HG02610 (cell line): ENCODE results near the gene PIF1.
"Not testable (repeated sequence)": the region's sequence is repeated elsewhere in the genome, so short reads cannot be mapped to it uniquely, and the experiment has no call there.

ENCODE experiments used
- ATAC-seq: cut with Tn5 transposase; IDR thresholded peaks from one replicate; pipeline ENCODE4 v1.9.1; 2021; ENCODE audit warnings: mild to moderate bottlenecking, moderate library complexity; ENCODE audit not compliant: unreplicated experiment

The PIF1 gene

GRCh38 chr15:64847876-64848716 lies 22.6 kb upstream of the PIF1 start:
- ATAC-seq = no peak

GRCh38 chr15:64847448-64847847 lies 22.0 kb upstream of the PIF1 start:
- no peak for ATAC-seq

- ATAC-seq = no peak
These were observed 21.6 kb upstream of the PIF1 start for GRCh38 chr15:64847016-64847415.

GRCh38 chr15:64845831-64846595 lies 20.6 kb upstream of the PIF1 start:
- ATAC-seq = no peak

DNA sequence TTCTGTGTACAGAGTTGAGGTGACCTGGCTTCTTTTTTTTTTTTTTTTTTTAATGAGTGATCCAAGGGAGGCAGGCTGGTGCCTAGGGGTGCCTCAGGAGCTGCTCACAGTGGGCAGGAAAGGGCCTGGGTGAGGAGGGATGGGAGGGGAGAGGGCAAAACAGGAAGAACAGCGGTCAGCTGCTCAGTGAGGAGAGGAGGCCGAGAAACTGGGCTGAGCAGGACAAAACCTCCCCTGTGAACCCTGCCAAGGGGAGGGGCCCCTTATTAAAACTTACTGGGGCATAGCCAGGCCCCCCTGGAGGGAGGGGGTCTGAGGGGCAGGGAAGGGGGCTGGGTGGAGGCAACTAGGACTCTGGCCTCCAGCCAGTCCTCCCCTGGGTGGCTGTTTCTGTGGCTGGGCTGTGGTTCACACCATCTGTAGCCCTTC lies 19.8 kb upstream of the PIF1 start:
- ATAC-seq = no peak

DNA sequence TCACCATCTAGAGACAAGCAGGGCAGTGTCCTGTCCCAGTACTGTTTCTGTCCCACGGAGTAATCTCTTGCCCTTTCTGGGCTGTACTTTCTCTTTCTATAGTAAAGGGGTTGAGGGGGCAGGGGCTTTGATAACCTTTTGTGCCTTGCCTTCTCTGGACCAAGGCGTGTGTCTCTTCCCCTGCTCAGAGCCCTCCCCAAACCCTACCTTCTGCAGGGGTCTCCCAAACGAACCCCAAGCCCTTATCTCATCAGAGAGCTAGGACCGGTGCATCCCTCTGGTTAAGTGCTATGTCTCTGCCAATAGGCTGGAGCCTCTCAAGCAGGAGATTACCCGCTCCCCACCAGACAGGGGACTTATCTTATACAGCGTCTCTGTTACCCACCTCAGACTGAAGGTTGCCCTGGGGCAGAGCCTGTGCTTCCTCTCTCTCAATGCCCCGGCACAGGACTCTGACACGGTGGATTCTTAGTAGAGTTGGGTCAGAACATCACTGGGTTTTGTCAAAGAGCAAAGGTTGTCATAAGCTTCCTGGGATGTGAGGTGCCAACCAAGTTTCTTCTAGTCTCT lies 19.2 kb upstream of the PIF1 start:
- ATAC-seq = no peak

GRCh38 chr15:64843991-64844390 lies 18.5 kb upstream of the PIF1 start:
- ATAC-seq = no peak

GRCh38 chr15:64842986-64843561 lies 17.6 kb upstream of the PIF1 start:
- no peak for ATAC-seq

GRCh38 chr15:64842096-64842939 lies 16.9 kb upstream of the PIF1 start:
- ATAC-seq = no peak

DNA sequence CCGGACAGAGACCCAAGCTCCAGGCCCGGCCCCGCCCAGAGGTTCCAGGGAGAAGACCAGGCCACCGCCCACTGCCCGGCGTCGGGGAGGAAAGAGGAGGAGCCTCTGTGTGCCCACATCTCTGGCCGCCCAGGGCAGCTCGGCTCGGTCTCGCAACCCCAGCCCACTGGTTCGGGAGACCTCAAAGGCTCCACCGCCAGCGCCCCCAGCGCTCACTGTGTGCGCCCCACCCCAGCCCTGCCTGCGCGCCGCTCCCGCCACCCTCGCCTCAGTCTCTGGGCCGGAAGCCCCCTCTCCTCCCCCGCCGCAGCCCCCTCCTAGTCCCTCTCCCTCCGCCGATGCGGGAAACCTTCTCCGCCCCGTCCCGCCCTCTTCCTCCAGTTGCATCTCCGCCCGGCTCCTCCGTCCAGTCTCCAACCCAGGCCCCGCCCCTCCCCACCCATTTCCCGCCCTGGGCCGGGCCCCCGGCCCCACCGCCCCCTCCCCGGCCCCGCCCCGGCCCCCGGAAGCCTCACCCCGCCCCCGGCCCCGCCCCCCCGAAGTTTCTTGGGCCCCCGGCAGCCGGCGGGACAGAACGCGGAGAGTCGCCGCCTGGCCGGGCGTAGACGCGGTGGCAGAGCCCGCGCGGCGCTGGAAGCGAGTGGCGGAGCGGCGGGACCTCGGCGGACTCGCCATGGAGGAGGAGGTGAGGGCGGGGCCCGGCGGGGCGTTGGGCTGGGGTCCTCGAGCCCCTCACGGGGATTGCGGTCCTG lies 16.1 kb upstream of the PIF1 start, which contains the start of gene PLEKHO2:
Gene PLEKHO2, plus strand, starts transcription at position 572 of the 752 bp plus-strand sequence. Its CDS starts 102 bp downstream, at position 674.
- ATAC-seq = peak; percentile 60

DNA sequence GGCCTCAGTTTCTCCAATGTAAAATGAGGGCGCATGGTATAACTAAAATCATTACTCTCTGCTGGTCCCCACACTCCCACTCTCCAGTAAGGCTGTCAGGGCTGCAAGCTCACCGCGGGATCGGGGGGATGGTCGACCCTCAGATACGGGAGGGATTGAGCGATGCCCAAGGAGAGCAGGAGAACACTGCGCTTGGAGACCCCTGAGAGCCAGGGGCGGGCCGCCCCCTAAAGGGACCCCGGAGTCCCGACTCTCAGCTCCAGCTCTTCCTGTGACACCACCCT lies 15.6 kb upstream of the PIF1 start:
- ATAC-seq = no peak

DNA sequence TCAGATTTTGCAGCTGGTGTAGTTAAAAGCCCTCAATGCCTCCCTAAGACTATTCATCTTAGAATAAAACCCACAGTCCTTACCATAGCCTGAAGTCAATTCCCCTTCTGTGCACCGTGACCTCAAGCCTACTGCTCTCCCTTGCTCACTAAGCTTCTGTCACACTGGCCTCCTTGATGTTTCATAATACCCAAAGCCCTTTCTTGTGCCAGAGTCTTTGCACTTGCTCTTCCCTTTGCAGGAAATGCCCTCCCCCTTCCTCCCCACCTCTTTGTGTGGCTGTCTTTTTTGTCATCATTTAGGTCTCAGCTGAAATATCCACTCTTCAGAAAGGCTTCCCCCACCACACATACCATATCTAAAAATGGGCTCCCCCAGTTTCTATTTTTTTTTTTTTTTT lies 12.1 kb upstream of the PIF1 start:
- ATAC-seq = no peak

- peak; percentile 4 for ATAC-seq
These were observed 10.6 kb upstream of the PIF1 start for GRCh38 chr15:64836023-64836536.

GRCh38 chr15:64833690-64834089 lies 8.2 kb upstream of the PIF1 start:
- ATAC-seq = no peak

DNA sequence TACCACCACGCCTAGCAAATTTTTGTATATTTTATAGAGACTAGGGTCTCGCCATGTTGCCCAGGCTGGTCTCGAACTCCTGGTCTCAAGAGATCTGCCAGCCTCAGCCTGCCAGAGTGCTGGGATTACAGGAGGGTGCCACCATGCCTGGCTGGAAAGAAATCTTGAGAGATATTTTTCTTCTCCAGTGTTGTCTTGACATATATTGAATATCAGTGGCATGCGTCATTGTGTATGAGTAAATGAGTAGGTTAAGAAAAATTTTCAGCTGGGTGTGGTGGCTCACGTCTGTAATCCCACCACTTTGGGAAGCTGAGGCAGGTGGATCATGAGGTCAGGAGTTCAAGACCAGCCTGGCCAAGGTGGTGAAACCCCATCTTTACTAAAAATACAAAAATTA lies 3.5 kb upstream of the PIF1 start:
- no peak for ATAC-seq

GRCh38 chr15:64824929-64825430 lies 467 bp downstream of the PIF1 start:
- ATAC-seq = no peak

DNA sequence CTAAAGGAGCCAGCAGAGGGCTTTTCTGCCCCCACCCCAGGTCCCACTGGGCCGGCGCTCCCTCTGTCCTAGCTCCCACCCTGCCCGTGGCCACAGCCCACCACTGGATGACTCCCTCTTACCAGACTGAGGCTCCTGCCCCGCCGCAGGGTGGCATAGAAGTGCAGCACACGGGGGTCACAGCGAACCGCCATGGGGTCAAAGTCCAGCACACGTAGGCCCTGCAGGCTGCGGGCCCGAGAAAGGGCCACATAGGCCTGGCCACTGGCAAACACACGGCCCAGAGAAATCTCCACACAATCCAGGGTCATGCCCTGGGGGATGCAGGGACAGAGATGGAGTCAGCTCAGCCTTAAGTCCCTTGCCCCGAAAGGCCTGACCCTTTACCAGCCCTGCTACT lies 9.0 kb downstream of the PIF1 start:
- no peak for ATAC-seq

DNA sequence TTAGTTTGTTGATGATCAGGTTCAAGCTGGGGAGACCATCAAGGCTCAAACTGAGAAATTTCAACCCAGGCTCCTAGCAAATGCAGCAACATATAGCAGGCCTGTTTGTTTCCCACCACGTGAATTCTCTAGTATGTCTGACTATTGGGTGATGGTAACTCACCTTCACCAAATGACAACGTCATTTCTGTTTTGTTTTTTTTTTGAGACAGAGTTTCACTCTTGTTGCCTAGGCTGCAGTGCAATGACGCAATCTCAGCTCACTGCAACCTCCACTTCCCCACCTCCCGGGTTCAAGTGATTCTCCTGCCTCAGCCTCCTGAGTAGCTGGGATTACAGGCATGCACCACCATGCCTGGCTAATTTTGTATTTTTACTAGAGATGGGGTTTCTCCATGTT lies 10.5 kb downstream of the PIF1 start:
- ATAC-seq = not testable (repeated sequence)

DNA sequence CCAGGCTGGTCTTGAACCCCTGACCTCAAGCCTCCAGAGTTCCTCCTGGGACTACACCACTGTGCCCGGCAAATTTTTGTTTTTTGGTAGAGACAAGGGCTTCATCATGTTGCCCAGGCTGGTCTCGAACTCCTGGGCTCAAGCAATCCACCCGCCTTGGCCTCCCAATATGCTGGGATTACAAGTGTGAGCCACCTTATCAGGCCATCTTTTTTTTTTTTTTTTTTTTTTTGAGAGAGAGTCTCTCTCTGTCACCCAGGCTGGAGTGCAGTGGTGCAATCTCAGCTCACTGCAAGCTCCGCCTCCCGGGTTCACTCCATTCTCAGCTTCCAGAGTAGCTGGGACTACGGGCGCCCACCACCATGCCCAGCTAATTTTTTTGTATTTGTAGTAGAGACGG lies 11.2 kb downstream of the PIF1 start:
- ATAC-seq = not testable (repeated sequence)

GRCh38 chr15:64813075-64813474 lies 12.4 kb downstream of the PIF1 start:
- ATAC-seq = no peak
